ENCODE data around the gene TSPAN17. TPM values are rescaled to one million over a fixed set of nuclear protein-coding genes. Genes with fewer than 3 reads are reported as not detected.

The TSPAN17 gene
- total and polyA plus RNA-seq, 9 of the 15 experiments (the other 6 are each of a cell fraction or from before 2014, with no cell fraction given): 0.73 to 58.3 (median 34.5) TPM

DNA sequence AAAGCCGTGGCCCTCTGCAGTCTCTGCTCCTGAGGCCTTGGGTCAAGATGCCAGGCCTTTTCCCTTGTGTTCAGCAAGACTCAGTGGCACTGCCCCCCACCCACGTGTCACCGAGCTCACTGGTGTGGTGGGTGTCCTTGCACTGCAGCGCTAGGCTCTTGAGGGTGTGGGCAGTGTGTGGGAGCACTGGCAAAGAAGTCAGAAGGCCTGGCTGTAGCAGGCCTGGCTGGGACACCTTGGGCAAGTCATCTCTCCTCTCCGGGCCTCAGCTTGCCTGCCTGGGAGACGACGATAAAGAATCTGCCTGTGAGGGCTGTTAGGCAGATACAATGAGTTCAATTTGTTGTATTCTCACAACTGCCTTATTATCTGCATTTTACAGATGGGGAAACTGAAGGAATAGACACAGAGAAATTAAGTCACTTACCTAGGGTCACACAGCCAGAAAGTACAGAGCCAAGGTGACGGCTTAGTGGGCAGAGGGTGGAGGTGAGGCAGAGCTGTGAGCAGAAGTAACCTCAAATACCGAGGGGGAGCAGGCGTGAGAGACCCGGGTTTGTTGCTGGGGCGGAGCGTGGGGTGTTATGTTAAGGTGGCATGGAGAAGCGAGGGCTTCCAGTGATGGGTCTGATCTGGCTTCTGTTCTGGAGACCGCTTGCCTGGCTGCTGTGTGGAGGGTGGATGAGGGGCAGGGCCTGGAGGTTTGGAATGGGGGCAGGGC lies 1.4 kb downstream of the TSPAN17 start (continued):
- TF ChIP-seq, protein P1, sequence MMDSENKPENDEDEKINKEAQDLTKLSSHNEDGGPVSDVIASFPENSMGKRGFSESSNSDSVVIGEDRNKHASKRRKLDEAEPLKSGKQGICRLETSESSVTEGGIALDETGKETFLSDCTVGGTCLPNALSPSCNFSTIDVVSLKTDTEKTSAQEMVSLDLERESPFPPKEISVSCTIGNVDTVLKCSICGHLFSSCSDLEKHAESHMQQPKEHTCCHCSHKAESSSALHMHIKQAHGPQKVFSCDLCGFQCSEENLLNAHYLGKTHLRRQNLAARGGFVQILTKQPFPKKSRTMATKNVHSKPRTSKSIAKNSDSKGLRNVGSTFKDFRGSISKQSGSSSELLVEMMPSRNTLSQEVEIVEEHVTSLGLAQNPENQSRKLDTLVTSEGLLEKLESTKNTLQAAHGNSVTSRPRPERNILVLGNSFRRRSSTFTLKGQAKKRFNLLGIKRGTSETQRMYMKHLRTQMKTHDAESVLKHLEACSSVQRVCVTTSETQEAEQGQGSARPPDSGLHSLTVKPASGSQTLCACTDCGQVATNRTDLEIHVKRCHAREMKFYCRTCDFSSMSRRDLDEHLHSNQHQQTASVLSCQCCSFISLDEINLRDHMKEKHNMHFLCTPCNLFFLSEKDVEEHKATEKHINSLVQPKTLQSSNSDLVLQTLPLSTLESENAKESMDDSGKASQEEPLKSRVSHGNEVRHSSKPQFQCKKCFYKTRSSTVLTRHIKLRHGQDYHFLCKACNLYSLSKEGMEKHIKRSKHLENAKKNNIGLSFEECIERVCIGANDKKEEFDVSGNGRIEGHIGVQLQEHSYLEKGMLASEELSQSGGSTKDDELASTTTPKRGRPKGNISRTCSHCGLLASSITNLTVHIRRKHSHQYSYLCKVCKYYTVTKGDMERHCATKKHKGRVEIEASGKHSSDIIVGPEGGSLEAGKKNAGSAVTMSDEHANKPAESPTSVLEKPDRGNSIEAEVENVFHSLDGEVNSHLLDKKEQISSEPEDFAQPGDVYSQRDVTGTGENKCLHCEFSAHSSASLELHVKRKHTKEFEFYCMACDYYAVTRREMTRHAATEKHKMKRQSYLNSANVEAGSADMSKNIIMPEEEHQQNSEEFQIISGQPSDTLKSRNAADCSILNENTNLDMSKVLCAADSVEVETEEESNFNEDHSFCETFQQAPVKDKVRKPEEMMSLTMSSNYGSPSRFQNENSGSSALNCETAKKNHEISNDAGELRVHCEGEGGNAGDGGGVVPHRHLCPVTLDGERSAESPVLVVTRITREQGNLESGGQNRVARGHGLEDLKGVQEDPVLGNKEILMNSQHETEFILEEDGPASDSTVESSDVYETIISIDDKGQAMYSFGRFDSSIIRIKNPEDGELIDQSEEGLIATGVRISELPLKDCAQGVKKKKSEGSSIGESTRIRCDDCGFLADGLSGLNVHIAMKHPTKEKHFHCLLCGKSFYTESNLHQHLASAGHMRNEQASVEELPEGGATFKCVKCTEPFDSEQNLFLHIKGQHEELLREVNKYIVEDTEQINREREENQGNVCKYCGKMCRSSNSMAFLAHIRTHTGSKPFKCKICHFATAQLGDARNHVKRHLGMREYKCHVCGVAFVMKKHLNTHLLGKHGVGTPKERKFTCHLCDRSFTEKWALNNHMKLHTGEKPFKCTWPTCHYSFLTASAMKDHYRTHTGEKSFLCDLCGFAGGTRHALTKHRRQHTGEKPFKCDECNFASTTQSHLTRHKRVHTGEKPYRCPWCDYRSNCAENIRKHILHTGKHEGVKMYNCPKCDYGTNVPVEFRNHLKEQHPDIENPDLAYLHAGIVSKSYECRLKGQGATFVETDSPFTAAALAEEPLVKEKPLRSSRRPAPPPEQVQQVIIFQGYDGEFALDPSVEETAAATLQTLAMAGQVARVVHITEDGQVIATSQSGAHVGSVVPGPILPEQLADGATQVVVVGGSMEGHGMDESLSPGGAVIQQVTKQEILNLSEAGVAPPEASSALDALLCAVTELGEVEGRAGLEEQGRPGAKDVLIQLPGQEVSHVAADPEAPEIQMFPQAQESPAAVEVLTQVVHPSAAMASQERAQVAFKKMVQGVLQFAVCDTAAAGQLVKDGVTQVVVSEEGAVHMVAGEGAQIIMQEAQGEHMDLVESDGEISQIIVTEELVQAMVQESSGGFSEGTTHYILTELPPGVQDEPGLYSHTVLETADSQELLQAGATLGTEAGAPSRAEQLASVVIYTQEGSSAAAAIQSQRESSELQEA (IDR thresholded peaks at IDR 0.05; ENCODE audit: low read depth): no peak
- no peak for TF ChIP-seq SPI1 (IDR thresholded peaks at IDR 0.05; ENCODE audit: borderline replicate concordance, low read depth, low read length)
- TF ChIP-seq KAT2B (IDR thresholded peaks at IDR 0.05; ENCODE audit: low read depth, low read length): no peak
- TF ChIP-seq, protein P2, sequence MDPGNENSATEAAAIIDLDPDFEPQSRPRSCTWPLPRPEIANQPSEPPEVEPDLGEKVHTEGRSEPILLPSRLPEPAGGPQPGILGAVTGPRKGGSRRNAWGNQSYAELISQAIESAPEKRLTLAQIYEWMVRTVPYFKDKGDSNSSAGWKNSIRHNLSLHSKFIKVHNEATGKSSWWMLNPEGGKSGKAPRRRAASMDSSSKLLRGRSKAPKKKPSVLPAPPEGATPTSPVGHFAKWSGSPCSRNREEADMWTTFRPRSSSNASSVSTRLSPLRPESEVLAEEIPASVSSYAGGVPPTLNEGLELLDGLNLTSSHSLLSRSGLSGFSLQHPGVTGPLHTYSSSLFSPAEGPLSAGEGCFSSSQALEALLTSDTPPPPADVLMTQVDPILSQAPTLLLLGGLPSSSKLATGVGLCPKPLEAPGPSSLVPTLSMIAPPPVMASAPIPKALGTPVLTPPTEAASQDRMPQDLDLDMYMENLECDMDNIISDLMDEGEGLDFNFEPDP (CRISPR knock-in tag; IDR thresholded peaks at IDR 0.05): no peak
- no peak for TF ChIP-seq SP2 (IDR thresholded peaks at IDR 0.05; ENCODE audit: extremely low read depth, low read depth, low read length, poor library complexity, severe bottlenecking)
- TF ChIP-seq, protein P3, sequence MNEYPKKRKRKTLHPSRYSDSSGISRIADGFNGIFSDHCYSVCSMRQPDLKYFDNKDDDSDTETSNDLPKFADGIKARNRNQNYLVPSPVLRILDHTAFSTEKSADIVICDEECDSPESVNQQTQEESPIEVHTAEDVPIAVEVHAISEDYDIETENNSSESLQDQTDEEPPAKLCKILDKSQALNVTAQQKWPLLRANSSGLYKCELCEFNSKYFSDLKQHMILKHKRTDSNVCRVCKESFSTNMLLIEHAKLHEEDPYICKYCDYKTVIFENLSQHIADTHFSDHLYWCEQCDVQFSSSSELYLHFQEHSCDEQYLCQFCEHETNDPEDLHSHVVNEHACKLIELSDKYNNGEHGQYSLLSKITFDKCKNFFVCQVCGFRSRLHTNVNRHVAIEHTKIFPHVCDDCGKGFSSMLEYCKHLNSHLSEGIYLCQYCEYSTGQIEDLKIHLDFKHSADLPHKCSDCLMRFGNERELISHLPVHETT (CRISPR knock-in tag; conservative IDR thresholded peaks at IDR 0.05 in 1 of 2, IDR thresholded peaks at IDR 0.05 in 1 of 2): no peak
- TF ChIP-seq, protein P4, sequence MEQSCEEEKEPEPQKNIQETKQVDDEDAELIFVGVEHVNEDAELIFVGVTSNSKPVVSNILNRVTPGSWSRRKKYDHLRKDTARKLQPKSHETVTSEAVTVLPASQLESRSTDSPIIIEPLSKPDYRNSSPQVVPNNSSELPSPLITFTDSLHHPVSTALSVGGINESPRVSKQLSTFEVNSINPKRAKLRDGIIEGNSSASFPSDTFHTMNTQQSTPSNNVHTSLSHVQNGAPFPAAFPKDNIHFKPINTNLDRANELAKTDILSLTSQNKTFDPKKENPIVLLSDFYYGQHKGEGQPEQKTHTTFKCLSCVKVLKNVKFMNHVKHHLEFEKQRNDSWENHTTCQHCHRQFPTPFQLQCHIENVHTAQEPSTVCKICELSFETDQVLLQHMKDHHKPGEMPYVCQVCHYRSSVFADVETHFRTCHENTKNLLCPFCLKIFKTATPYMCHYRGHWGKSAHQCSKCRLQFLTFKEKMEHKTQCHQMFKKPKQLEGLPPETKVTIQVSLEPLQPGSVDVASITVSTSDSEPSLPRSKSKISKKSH (CRISPR knock-in tag; IDR thresholded peaks at IDR 0.05): no peak
- TF ChIP-seq, protein P5, sequence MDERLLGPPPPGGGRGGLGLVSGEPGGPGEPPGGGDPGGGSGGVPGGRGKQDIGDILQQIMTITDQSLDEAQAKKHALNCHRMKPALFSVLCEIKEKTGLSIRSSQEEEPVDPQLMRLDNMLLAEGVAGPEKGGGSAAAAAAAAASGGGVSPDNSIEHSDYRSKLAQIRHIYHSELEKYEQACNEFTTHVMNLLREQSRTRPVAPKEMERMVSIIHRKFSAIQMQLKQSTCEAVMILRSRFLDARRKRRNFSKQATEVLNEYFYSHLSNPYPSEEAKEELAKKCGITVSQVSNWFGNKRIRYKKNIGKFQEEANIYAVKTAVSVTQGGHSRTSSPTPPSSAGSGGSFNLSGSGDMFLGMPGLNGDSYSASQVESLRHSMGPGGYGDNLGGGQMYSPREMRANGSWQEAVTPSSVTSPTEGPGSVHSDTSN (CRISPR knock-in tag; IDR thresholded peaks at IDR 0.05; ENCODE audit: low read depth): no peak
- TF ChIP-seq, protein P5 (tag; conservative IDR thresholded peaks at IDR 0.05; ENCODE audit: low read depth): no peak
